ENCODE measurements around the gene SPATA13. TPM values are rescaled to one million over a fixed set of nuclear protein-coding genes. Genes with fewer than 3 reads are reported as not detected.

SPATA13 gene
- total and polyA plus RNA-seq, 10 of the 15 experiments (the other 5 are each of a cell fraction or from before 2014, with no cell fraction given), result 2.4 to 11.1 (median 10.2) TPM

- BruUV-seq (replicated peaks), result no TSS peak
- no peaks in the 10 kb centered on the region for H3K79me2 ChIP-seq (ENCODE audit: control insufficient read depth, insufficient read depth, low read length)
- H3K27ac ChIP-seq (ENCODE audit: control insufficient read depth, insufficient read depth), result no peak overlapping the region
- H3K36me3 ChIP-seq (ENCODE audit: control insufficient read depth in 2 of 2, insufficient read depth in 2 of 2, low read length in 1 of 2), result no peaks in the 10 kb centered on the region
- intact Hi-C loops (cut with micrococcal nuclease; ENCODE audit: unreplicated experiment), result no loop called here
- H2AFZ ChIP-seq (ENCODE audit: control insufficient read depth, low read depth, low read length), result no peak overlapping the region
- no peak for ATAC-seq
- ChIA-PET POLR2A (no interaction called here), SMC1A (ENCODE audit: uncharacterized antibody, unreplicated experiment) (interaction anchor here (0.5 to 1.0 kb wide), 3 partner anchors 8 to 72 kb away, joined by 3 read pairs; no protein-coding TSS in a partner anchor), RAD21 (ENCODE audit: unreplicated experiment) (no interaction called here), CTCF (no interaction called here)
- no peak overlapping the region for H3K4me3 ChIP-seq
- no peak overlapping the region for H3K4me2 ChIP-seq (ENCODE audit: control insufficient read depth, insufficient read depth)
- peaks cover 7% of the 10 kb centered on the region; the same call in 1 of the 2 replicates for H3K4me1 ChIP-seq (ENCODE audit: control insufficient read depth, insufficient read depth, low read length)
- no peak overlapping the region for H3K9ac ChIP-seq (ENCODE audit: control insufficient read depth, insufficient read depth, low read length)
- no peaks in the 10 kb centered on the region for H3K9me3 ChIP-seq (replicated peaks; ENCODE audit: control insufficient read depth, insufficient read depth, low read length)
- H4K20me1 ChIP-seq (ENCODE audit: control insufficient read depth, insufficient read depth), result no peaks in the 10 kb centered on the region
- in situ Hi-C loops (cut with MboI), result no loop called here
- 0% methylated on average over 2 of the region's 2 CpGs for WGBS (ENCODE audit: insufficient coverage, insufficient replicate concordance, low lambda C conversion rate, missing lambda C conversion rate)
- no peak for FAIRE-seq
- no peak for TF ChIP-seq TBL1XR1 (IDR thresholded peaks at IDR 0.05; ENCODE audit: low read depth, low read length)
- TF ChIP-seq USF2 (IDR thresholded peaks at IDR 0.05; ENCODE audit: borderline replicate concordance, low read depth, low read length), result no peak
- no peak for TF ChIP-seq SMARCA5 (IDR thresholded peaks at IDR 0.05)
- TF ChIP-seq CTCF (IDR thresholded peaks at IDR 0.05 in 2 of 3, conservative IDR thresholded peaks at IDR 0.05 in 1 of 3; ENCODE audit: control insufficient read depth in 2 of 3, extremely low read depth in 1 of 3, insufficient read depth in 1 of 3, low read depth in 3 of 3, low read length in 3 of 3), result no peak
- no peak for TF ChIP-seq NFYB (IDR thresholded peaks at IDR 0.05; ENCODE audit: insufficient read depth, low read depth, low read length)
- TF ChIP-seq IKZF2 (IDR thresholded peaks at IDR 0.05), result no peak
- no peak for TF ChIP-seq ZBED1 (IDR thresholded peaks at IDR 0.05; ENCODE audit: borderline replicate concordance)
- TF ChIP-seq E4F1 (IDR thresholded peaks at IDR 0.05; ENCODE audit: borderline replicate concordance, partially characterized antibody), result no peak
- no peak for TF ChIP-seq ASH2L (IDR thresholded peaks at IDR 0.05; ENCODE audit: borderline replicate concordance, low read depth)
- TF ChIP-seq EGR1 (IDR thresholded peaks at IDR 0.05; ENCODE audit: borderline replicate concordance in 1 of 2, low read depth in 2 of 2, low read length in 2 of 2), result no peak
- no peak for TF ChIP-seq SREBF2 (IDR thresholded peaks at IDR 0.05; ENCODE audit: low read length)
- no peak for TF ChIP-seq CHD2 (IDR thresholded peaks at IDR 0.05; ENCODE audit: borderline replicate concordance, low read depth, low read length)
- no peak for TF ChIP-seq SREBF1 (IDR thresholded peaks at IDR 0.05; ENCODE audit: low read length)
- no peak for TF ChIP-seq PML (IDR thresholded peaks at IDR 0.05; ENCODE audit: low read length)
- no peak for TF ChIP-seq NFXL1 (IDR thresholded peaks at IDR 0.05; ENCODE audit: borderline replicate concordance)
- no peak for TF ChIP-seq KLF5 (IDR thresholded peaks at IDR 0.05; ENCODE audit: partially characterized antibody)
- no peak for TF ChIP-seq KDM1A (IDR thresholded peaks at IDR 0.05; ENCODE audit: borderline replicate concordance)
- TF ChIP-seq TCF12 (IDR thresholded peaks at IDR 0.05; ENCODE audit: low read depth, low read length), result no peak
- TF ChIP-seq GATAD2B (conservative IDR thresholded peaks at IDR 0.05; ENCODE audit: low read depth), result no peak
- TF ChIP-seq SRF (IDR thresholded peaks at IDR 0.05; ENCODE audit: low read depth in 2 of 2, low read length in 2 of 2), result no peak
- DNase-seq (ENCODE audit: low read depth, low spot score), result no peak
- H3K27me3 ChIP-seq (replicated peaks in 1 of 2; ENCODE audit: control insufficient read depth in 2 of 2, insufficient read depth in 2 of 2, low read length in 1 of 2), result 0 out of 4 replicates have a peak, but pooled peaks cover 0 to 7% of the 10 kb centered on the region in 2 experiments
These were observed 36.8 kb upstream of the SPATA13 start for GRCh38 chr13:24123761-24124160.

All from GM12878 (cell line).